ENCODE data around the gene FAM163B.

Gene FAM163B

DNA sequence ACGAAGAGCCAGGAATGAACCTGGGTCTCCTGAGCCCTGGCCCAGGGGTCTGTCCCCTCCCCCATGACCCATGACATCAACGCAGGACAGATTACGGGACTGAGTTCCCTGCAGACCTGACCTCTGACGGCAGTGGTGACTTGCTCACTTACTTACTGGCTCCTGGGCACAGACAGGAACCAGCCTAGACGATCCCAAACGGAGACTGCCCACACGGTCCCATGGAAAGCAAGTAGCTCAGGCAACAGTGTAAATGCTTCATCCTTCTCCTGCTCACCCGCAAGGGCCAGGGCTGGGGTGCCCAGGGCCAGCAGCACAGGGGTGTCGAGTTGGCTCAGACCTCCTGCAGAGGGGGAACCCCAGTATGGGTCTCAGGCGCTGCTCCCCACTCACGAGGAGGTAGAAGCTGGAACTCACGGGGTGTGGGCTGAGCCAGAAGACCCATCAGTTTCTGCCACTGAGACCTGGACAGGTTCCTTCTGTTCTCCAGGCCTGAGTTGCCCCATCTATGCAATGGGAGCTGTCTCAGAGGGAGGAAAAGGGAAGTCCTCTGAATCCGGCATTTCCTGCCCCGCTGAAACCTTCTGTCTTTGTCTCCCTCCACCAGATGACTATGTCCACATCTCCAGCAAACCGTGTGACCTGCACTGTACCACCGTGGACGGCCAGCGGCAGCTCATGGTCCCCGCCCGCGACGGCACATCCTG is 69.0 kb downstream of the FAM163B start:
- no peak for DNase-seq

DNA sequence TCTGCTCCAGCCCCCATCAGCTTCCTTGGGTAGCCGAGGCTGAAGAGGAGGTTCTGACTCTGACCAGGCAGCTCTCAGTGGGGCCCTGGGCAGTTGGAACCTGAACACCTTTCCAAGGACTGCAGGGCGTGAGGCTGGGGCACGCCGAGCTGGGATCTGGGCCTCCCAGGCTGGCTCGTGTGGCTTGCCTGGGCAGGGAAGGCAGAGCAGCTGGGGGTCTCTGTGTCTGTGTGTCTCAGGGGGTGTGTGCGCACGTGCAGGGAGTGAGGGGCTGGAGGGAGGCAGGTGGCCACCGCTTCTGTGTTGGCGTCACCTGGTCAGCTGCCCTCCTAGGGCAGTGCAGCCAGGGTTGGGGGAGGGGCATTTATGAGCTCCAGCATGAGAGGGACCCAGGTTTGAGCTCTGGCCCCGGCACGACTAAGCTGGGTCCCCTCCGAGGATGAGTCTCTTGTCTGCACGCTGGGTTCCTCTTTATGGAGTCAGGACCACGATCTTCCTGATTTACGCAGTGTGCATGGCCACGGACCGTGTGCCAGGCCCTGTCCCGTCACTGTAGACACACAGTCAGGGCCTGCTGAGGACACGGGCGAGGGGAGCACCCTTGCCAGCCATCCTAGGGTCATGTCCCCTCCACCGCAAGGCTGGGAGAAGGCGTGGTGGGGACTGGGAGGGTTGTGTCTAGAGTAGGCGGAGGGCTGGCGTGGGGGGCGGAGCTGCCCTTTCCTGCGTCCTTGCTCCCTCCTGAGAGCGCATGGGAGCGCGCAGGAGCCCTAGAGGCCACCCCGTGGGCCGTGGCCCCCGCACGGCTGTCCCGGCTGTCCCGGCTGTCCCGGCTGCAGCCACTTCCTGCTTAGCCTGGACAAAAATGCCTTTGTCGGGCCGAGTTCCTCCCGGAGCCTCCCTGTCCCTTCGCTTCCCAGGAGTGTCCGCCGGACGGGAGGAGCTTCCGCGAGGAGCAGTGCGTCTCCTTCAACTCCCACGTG is 70.0 kb downstream of the FAM163B start:
- no peak for DNase-seq

DNA sequence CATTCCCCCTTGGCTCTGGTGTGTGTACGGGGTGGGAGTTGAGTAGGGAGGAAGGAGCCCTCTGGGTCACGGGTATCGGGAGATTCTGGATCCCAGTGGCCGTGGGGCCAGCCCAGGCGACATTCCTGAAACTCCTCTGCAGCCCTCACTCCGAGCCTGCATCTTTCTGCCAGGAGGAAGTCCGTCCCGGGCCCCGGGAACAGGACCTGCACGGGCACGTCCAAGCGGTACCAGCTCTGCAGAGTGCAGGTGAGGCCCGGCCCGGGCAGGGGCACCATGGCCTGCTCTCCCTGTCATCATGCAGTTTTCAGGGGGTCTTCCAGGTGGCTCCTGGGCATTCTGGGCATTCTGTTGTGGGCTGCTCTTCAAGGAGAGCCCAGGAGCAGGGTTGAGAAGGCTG is 71.0 kb downstream of the FAM163B start:
- no peak for DNase-seq

DNA sequence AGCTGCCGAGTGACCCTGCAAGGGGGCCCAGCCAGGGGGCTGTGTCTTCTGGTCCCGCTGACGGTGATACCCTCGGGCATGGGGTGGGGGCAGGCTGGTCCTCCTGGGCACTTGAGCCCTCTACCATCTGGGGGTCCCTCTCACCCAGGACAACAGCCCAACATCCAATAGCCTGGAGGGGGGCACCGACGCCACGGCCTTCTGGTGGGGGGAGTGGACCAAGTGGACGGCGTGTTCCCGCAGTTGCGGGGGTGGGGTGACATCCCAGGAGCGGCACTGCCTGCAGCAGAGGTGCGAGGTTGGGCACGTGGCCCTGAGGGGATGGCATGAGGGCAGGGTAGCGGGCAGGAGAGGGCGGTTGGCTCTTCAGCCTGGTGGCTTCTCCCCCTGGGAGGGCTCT is 71.9 kb downstream of the FAM163B start:
- DNase-seq, result no peak

DNA sequence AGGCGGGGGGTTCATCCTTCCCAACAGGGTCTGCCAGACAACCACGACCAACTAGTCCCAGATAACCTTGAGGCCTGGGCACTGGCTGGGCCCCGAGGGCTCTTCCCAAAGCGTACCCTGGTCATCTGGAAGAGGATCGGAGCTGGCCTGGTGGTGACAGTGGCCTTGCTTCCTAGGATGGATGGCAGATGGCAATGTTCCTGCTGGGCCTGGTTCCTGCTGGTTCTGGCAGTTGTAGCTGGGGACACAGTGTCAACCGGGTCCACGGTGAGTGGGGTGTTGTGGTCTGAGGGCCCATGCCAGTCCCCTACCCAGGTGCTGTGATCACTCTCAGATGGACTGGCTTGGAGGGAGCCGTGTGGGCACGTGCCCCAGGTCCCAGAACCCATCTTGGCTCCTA is 72.7 kb downstream of the FAM163B start:
- DNase-seq, result no peak

DNA sequence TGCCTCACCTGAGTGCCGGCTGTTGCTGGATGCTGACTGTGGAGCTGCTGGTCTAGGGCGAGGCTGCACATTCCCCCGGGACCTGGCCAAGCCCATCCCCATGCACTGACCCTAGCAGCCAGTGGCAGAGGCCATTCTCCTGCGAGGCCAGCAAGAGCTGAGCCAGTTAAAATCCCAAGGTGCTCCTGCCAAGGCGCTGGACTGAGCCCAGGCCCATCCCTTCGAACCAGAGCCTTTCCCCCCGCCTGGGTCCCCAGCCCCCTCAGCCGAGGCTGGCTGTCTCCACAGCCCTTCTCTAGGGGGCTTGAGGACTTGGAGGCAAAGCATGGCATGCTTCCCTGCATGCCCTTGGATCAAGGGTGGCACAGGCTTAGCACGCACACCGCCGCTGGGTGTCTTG is 73.1 kb downstream of the FAM163B start:
- DNase-seq, result no peak

DNA sequence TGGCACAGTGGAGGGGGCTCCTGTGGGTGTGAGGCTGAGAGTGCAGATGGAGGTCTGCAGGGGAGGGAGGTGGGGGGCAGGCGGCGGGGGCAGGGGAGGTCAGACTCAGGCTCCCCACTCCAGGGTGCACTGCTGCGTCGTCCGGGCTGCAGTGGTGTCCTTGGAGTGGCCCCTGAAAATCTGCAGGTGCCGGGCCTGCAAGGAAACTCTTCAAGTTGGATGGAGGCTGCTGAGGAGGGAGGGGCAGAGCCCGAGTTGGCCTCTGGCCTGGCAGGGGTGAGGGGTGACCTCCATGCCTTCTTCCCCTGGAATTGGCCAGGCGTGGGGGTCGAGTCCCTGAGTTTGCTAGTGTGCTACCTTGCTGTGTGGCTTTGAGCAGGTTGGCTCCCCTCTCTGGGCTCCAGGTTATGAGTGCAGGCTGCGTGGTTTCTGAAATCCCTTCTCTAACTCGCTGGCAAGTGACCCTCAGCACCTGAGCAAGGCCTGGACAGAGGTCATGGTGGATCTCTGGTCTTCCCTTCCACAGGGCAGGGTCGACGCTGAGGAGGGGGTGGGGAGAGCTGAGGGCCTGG is 73.8 kb downstream of the FAM163B start:
- no peak for DNase-seq

DNA sequence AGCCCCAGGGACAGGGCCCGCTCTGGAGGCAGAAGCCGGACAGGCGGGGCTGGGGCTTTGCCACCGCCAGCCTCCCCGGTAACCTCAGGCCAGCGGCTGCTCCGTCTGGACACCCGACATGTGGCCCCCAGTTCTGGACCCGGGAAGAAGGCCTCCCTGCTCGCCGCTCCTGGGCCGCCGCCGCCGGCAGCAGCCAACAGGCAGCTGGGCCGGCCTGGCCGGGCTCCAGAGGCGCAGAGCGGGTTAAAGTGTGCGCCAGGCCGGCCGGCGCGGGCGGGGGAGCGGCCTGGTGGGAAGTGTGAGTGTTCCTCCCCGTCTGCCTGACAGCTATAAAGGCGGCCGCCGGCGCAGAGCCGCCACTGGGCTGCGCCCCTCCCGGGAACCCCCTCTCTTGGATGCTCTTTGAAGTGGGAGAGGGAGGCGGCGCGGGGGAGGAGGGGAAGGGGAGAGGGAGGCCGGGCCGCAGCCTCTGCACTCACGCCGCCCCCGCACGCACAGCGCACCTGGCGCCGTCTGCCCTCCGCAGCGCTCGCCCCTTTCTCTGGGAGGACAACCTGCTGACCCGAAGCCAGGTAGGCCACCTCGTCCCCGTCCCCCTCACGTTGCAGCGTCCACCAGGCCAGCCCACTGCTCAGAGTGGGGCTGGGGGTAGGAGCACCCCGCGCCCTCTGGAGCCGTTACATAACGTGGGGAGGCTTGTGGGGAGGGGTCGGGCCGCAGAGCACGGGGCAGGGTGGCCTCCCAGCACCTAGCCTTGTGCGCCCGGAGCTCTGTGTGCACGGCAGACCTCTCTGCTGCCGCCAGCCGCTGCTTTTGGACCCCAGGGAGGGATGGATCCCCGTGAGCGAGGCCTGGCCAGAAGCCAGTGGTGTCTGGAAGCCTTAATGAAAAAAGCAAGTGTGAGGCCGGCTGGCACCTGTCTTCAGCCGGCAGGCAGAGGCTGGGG is 74.6 kb downstream of the FAM163B start, which contains the start of gene ADAMTSL2:
Gene ADAMTSL2 (plus strand): TSS at position 359 of the 946 bp plus-strand sequence. CDS start 2,009 bp downstream, outside the sequence.
- DNase-seq, result no peak

DNA sequence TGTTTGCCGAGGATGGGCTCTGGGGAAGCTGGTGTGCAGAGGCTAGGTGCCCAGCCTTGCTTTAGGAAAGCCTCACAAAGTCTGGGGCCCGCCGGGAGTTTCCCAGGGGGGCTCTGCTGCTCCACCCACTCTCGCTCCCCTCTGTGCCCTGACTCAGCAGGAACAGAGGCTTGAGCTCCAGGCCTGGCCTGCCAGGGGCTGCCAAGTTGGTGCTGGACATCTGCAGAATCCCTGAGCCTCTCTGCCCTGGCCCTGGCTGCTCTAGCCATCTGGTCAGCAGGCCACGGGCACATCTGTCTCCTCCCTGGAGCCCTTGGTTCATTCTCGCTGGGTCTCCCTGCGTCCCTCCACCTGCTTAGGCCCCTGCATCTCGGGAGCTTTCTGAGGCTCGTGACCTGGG is 75.3 kb downstream of the FAM163B start:
- no peak for DNase-seq

DNA sequence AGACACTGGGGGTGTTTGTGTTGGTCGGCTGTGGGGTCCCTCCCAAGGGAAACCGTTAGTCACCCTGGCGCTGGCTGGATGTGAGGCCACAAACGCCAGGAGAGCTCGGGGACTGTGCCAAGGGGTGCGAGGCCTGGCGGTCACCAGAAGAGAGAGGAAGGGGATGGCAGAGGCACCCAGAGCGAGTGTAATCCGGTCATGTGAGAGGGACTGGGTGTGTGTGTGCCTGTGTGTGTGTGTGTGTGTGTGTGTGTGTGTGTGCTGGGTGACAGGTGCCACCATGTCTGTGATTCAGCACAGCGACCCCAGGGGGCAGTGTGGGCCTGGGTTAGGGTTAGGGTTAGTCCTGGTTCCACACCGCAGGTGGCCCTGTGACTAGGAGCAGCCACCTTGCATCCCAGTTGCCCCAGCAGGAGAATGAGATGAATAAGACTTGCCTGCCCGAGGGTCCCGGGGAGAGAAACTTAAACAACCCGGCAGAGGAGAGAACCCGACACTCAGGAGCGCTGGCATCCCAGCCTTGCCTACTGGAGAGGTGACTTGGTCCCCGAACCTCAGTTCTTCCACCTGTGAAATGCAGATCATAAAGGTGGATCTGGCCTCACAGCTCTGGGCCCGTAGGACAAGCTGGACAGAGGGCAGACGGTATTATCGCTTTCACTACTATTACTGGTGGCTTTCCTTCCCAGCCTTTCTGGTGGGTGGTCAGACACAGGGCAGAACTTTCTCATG is 76.1 kb downstream of the FAM163B start:
- peak; percentile 66 for DNase-seq

DNA sequence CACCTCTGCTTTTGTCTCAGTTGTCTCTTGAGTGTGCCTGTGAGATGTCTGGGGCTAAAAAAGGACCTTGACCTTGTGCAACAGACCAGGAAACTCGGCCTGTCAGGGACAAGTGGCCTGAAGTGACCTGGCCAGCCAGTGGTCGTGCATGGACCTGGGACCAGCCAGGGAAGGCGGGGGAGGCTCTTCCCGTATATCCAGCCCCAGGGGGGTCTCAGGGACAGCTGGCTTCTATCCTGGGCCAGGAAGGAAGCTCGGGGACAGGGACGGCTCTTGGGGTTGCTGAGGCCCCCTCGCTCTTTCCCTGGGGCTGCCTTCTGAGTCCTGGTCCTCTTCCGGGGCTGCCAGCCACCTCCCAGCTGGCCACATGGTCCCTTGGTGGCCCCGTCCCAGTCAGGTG is 77.9 kb downstream of the FAM163B start:
- DNase-seq, result no peak

DNA sequence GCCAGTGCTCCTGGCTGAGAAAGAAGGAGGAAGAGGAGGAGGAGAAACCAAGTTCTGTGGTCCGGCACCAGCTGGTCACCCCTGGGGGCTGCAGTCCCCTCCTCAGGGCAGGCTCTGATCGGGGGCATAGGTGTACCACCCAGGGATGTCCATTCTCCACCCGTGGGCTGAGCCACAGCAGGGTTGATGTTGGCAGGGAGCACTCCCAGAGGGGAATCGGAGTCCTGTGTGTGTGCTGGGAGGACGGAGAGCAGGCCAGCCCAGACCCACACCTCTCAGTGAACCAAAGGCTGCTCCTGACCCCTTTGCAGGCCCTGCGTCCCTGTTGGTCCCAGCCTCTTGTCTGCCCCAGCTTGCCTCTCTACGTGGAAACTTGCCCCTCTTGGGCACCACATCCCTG is 79.3 kb downstream of the FAM163B start:
- no peak for DNase-seq

DNA sequence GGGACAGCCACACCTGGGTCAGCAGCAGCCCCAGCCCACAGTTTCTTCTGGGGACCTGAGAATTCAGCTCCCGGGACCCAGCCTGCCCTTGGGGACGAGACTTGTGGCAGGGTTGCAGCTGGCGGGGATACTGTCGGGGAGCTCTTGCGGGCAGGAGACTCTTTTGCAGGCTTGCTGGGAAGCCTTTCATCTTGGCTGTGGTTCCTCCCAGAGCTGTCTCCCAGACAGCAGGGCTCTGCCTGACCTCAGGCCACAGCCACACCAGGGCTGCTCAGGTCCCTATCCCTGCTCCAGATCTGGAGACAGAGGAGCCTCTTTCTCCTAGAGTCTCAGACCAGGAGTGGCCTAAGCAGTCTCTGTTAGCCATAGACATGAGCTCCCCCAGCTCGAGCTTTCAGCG is 79.7 kb downstream of the FAM163B start:
- no peak for DNase-seq

DNA sequence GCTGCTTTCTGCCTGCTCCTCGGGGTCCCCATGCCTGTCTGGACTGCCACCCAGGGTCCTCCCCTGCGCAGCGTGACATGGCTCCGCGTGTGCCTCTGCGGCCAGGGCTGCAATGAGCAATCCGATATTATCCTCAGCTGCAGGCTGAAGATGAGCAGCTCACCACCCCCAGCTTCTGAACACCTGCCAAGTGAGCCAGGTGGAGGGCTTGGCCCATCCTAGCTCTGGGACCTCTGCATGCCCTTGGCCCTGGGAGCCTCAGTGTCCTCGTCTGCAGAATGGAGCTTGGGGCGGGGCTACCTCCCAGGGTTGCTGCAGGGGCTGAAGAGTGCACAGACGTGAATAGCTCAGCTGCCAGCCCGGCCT is 80.3 kb downstream of the FAM163B start:
- DNase-seq, result peak; percentile 19

DNA sequence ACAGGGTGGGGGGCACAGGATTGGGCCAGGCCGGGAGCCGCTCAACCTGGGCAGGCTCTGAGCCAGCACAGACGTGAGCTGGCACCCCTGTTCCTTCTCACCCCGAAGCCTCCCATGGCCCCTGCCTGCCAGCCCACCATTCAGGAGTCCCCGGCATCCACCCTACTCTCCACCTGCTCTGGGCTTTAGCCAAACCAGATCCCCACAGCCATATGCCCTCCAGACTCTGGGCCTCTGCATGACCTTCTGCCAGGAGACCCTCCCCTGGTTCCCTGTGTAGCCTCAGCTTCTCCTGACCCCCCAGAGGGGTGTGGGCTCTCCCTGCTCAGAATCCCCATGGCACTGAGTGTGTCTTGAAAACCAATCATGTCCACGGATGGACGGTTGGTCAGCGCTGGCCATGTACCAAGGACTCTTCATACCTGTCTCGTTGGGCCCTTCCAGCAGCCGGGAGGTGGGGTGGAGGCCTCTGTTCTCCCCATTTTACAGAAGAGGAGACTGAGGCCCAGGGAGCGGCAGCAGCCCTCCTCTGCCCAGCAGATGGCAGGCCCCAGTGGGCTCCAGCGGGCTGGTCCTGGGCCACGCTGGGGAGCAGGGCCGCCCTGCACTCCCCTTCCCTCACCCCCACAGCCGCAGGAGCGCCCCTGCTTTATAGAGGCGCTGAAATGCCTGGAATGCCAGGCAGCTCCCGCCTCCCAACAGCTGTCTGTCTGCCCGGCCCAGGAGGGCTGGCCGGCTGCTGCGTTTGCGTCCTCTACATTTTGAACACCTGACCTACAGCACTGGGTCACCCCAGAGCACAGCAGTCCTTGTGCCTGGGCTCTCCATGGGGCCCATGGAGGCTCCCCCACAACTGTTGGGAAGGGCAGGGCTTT is 81.0 kb downstream of the FAM163B start:
- no peak for DNase-seq

DNA sequence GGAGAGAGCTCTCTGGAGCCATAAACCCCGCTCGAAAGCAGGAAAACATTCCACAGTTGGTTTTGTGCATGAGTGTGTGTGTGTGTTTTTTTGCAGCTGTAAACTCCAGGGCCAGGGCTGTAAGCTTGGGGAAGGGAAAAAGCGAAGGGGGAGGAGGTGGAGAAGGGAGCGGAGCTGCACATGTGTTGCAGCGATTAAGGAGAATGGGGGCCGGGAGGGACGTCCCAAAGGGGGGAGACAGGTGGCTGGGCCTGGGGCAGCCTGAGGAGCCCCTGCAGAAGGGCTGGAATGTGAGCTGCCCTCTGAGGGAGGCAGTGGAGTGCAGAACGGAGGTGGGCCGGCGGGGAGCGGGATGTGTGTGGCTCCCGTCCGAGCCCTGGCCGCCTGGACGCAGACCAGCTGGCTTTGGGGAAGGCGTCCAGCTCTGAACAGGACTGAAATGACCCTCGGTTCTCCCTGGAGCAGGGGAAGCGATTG is 81.7 kb downstream of the FAM163B start:
- no peak for DNase-seq
